NCI-H748 (cell line): Measurements from ENCODE around the gene ULBP1.
"Not testable (repeated sequence)": the region's sequence is repeated elsewhere in the genome, so short reads cannot be mapped to it uniquely, and the experiment has no call there.

ENCODE experiments used
- DNase-seq: peaks from one replicate; lab custom pipeline; 2025; ENCODE audit not compliant: unreplicated experiment; lab: John Stamatoyannopoulos, UW

The ULBP1 gene

GRCh38 chr6:149963462-149964307 lies at the start of gene ULBP1:
Gene ULBP1 (plus strand): TSS chr6:149963943. CDS start chr6:149964050, 107 bp downstream.
- DNase-seq = peak; percentile 94

- no peak for DNase-seq
Measured at GRCh38 chr6:149915970-149916865, 47.5 kb upstream of the ULBP1 start.

GRCh38 chr6:149917679-149918078 lies 46.1 kb upstream of the ULBP1 start:
- no peak for DNase-seq

- DNase-seq = no peak
Measured at GRCh38 chr6:149918151-149918905, 45.4 kb upstream of the ULBP1 start.

- not testable (repeated sequence) for DNase-seq
Measured at GRCh38 chr6:149919126-149919833, 44.5 kb upstream of the ULBP1 start.

GRCh38 chr6:149919834-149920225 lies 43.9 kb upstream of the ULBP1 start:
- DNase-seq = no peak

- no peak for DNase-seq
Measured at GRCh38 chr6:149921361-149921760, 42.4 kb upstream of the ULBP1 start.

GRCh38 chr6:149922091-149922490 lies 41.7 kb upstream of the ULBP1 start:
- not testable (repeated sequence) for DNase-seq

GRCh38 chr6:149922642-149923326 lies 41.0 kb upstream of the ULBP1 start, which contains the start of gene RAET1G:
Gene RAET1G (minus strand): TSS chr6:149923121. CDS start chr6:149923010, 111 bp downstream.
- peak; percentile 89 for DNase-seq

- DNase-seq = no peak
Measured at GRCh38 chr6:149923327-149923986, 40.3 kb upstream of the ULBP1 start.

GRCh38 chr6:149924206-149924932 lies 39.4 kb upstream of the ULBP1 start:
- no peak for DNase-seq

GRCh38 chr6:149924933-149925252 lies 38.9 kb upstream of the ULBP1 start:
- no peak for DNase-seq

- DNase-seq = no peak
Measured at GRCh38 chr6:149925253-149925973, 38.3 kb upstream of the ULBP1 start.

GRCh38 chr6:149925974-149926777 lies 37.6 kb upstream of the ULBP1 start:
- DNase-seq = peak; percentile 79

- not testable (repeated sequence) for DNase-seq
Measured at GRCh38 chr6:149927025-149927424, 36.7 kb upstream of the ULBP1 start.

- DNase-seq = peak; percentile 25
Measured at GRCh38 chr6:149929422-149929821, 34.3 kb upstream of the ULBP1 start.

GRCh38 chr6:149931501-149931900 lies 32.2 kb upstream of the ULBP1 start:
- no peak for DNase-seq
